Right atrium auricular region (tissue), 2 donors: ENCODE data around the gene CACNA1F. TPM values are rescaled to one million over a fixed set of nuclear protein-coding genes. Genes with fewer than 3 reads are reported as not detected.

Source experiments
- DNase-seq: peaks from one replicate; pipeline ENCODE4 v3.0.0-alpha.2; 2019; ENCODE audit warnings: low spot score
- H3K27ac ChIP-seq, 2 donors: fragments of 200-600 bp; sonication (generic); 1 replicate in 1 of 2; 2 replicates in 1 of 2; pipeline ENCODE4 v1.5.1; 2016 to 2019
- H3K27me3 ChIP-seq, 2 donors: fragments of 200-600 bp; sonication (generic); one replicate each; pipeline versions ENCODE4 v1.5.1 to v1.6.0; 2017 to 2019
- H3K36me3 ChIP-seq: fragments of 200-600 bp; sonication (generic); one replicate; pipeline ENCODE4 v1.5.1; 2016
- H3K4me1 ChIP-seq, 2 donors: fragments of 200-600 bp; sonication (generic); one replicate each; pipeline versions ENCODE4 v1.5.1 to v1.6.0; 2017 to 2019
- H3K4me3 ChIP-seq, 2 donors: fragments of 200-600 bp; sonication (generic); 1 replicate in 1 of 2; 2 replicates in 1 of 2; pipeline ENCODE4 v1.5.1; 2017 to 2019; ENCODE audit warnings: mild to moderate bottlenecking in 1 of 2, moderate library complexity in 1 of 2
- H3K9me3 ChIP-seq, 2 donors: fragments of 200-600 bp; sonication (generic); one replicate each; pipeline ENCODE4 v1.5.1; 2019
- CTCF ChIP-seq, 2 donors: fragments of 200-600 bp; sonication (generic); IDR thresholded peaks; one replicate each; pipeline ENCODE4 v1.5.1; 2019; ENCODE audit warnings: antibody characterized with exemption in 2 of 2
- total RNA-seq, 2 donors: library from RNA; depleted of rRNA; stranded (reverse); fragments of >200 nt; gene quantifications; one replicate each; pipeline ENCODE4 v1.1.0, GENCODE V29; 2016

CACNA1F gene
- total RNA-seq, 2 donors from 2014 or later = 0.08 to 0.11 TPM

- Histone ChIP-seq H3K27ac (no peak overlapping the region), H3K4me3 (no peak overlapping the region), H3K27me3 (no peaks in the 10 kb centered on the region), H3K4me1 (no peaks in the 10 kb centered on the region), H3K9me3 (no peaks in the 10 kb centered on the region), H3K36me3 (no peaks in the 10 kb centered on the region)
- TF ChIP-seq CTCF (IDR thresholded peaks at IDR 0.05) = no peak
- no peak for DNase-seq
These were observed 24.1 kb upstream of the CACNA1F start for GRCh38 chrX:49257074-49257790.

DNA sequence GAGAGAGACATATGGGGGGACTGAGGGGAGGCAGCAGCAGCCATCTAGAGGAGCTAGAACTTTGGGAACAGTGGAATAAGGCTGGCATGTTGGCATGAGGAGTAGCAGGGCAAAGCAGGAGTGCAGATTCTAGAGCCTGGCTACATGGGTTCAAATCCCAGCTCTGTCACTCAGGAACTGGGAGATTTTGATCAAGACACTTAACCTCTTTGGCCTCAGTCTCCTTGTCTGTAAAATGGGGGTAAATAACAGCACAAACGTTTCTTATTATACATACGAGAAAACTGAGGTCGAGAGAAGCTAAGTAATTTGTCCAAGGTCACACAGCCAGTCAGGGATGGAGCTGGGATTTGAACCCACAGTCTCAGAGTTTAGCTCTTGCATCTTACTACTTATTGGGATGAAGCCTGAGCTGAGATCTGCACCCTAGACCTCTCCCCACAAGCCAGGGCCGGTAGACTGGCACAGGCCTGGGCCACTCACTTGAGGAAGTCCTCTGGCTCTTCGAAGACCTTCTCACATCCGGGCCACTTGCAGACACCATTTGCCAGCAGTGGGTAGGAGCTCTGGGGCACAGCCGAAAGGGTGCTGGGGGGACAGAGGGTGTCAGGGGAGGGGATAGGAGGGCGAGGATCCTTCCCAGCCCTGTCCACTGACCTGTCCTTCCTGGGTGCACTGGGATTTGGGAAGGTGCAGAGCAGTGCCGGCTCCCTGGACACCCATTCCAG lies 23.3 kb upstream of the CACNA1F start:
- Histone ChIP-seq H3K9me3 (no peaks in the 10 kb centered on the region), H3K27me3 (no peaks in the 10 kb centered on the region), H3K4me3 (no peak overlapping the region), H3K27ac (no peak overlapping the region), H3K4me1 (no peaks in the 10 kb centered on the region), H3K36me3 (no peaks in the 10 kb centered on the region)
- no peak for TF ChIP-seq CTCF (IDR thresholded peaks at IDR 0.05)
- DNase-seq = no peak

DNA sequence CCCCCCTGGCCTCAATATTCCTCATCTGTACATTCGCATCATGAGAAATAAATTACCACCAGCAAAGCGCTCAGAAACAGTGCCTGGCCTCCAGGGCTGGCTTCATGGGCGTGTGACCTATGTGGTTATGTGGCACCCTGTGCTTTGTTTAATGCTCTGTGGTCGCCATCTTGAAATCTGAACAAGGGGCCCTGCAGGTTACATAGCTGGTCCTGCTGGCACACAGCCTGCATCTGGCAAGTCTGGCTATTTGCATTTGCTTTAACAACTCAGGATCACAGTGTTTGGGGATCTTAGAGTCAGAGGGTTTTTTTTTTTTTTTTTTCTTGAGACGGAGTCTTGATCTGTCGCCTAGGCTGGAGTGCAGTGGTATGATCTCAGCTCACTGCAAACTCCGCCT lies 21.5 kb upstream of the CACNA1F start:
- H3K4me1 ChIP-seq = no peaks in the 10 kb centered on the region

GRCh38 chrX:49251325-49251724 lies 18.2 kb upstream of the CACNA1F start:
- no peak overlapping the region for H3K4me3 ChIP-seq
- no peak for TF ChIP-seq CTCF (IDR thresholded peaks at IDR 0.05)

More for the DNA sequence above, 21.5 kb upstream of the CACNA1F start:
- H3K27ac ChIP-seq = no peak overlapping the region
- H3K36me3 ChIP-seq = peaks cover 1% of the 10 kb centered on the region
- H3K4me3 ChIP-seq = no peak overlapping the region
- no peaks in the 10 kb centered on the region for H3K27me3 ChIP-seq
- TF ChIP-seq CTCF (IDR thresholded peaks at IDR 0.05) = no peak
- no peak for DNase-seq
- no peaks in the 10 kb centered on the region for H3K9me3 ChIP-seq

GRCh38 chrX:49250578-49250977 lies 17.4 kb upstream of the CACNA1F start:
- H3K9me3 ChIP-seq = no peaks in the 10 kb centered on the region
- peaks cover 27% of the 10 kb centered on the region for H3K36me3 ChIP-seq
- H3K4me1 ChIP-seq = no peaks in the 10 kb centered on the region
- no peak for TF ChIP-seq CTCF (IDR thresholded peaks at IDR 0.05)
- DNase-seq = no peak
- H3K4me3 ChIP-seq = no peak overlapping the region
- H3K27ac ChIP-seq = no peak overlapping the region
- no peaks in the 10 kb centered on the region for H3K27me3 ChIP-seq

More at GRCh38 chrX:49251325-49251724, 18.2 kb upstream of the CACNA1F start:
- no peaks in the 10 kb centered on the region for H3K27me3 ChIP-seq
- no peaks in the 10 kb centered on the region for H3K4me1 ChIP-seq
- DNase-seq = no peak
- no peak overlapping the region for H3K27ac ChIP-seq
- H3K36me3 ChIP-seq = peaks cover 26% of the 10 kb centered on the region
- no peaks in the 10 kb centered on the region for H3K9me3 ChIP-seq
